Stimulated activated CD8-positive, alpha-beta memory T cell treated with anti-CD3 and anti-CD28 coated beads, Interleukin-12 subunit alpha, Interleukin-12 subunit beta, amount 100 ng/mL, for 1 hour (primary cell): ENCODE data around the gene CHIT1.

ENCODE experiments used
- DNase-seq: peaks from one replicate; pipeline ENCODE4 v3.0.0-alpha.2; 2020; ENCODE audit warnings: low read depth

The CHIT1 gene

GRCh38 chr1:203216274-203217138 lies 13.0 kb downstream of the CHIT1 start:
- peak; percentile 27 for DNase-seq

- no peak for DNase-seq
These were observed 13.9 kb downstream of the CHIT1 start for GRCh38 chr1:203215573-203215972.

- no peak for DNase-seq
These were observed 14.6 kb downstream of the CHIT1 start for GRCh38 chr1:203214871-203215270.

GRCh38 chr1:203213126-203213525 lies 16.3 kb downstream of the CHIT1 start:
- no peak for DNase-seq

- DNase-seq: no peak
These were observed 17.7 kb downstream of the CHIT1 start for GRCh38 chr1:203211812-203212211.

- DNase-seq: no peak
These were observed 18.5 kb downstream of the CHIT1 start for GRCh38 chr1:203210988-203211387.

- DNase-seq: no peak
These were observed 19.1 kb downstream of the CHIT1 start for GRCh38 chr1:203210350-203210749.

GRCh38 chr1:203208181-203208580 lies 21.3 kb downstream of the CHIT1 start:
- DNase-seq: no peak

GRCh38 chr1:203207751-203208150 lies 21.7 kb downstream of the CHIT1 start:
- DNase-seq: no peak

- no peak for DNase-seq
These were observed 23.3 kb downstream of the CHIT1 start for GRCh38 chr1:203206129-203206687.

GRCh38 chr1:203204756-203205155 lies 24.7 kb downstream of the CHIT1 start:
- no peak for DNase-seq

GRCh38 chr1:203202431-203203245 lies 26.8 kb downstream of the CHIT1 start:
- DNase-seq: no peak

GRCh38 chr1:203201516-203202205 lies 27.8 kb downstream of the CHIT1 start:
- DNase-seq: no peak

- no peak for DNase-seq
These were observed 28.6 kb downstream of the CHIT1 start for GRCh38 chr1:203200916-203201315.

GRCh38 chr1:203199816-203200571 lies 29.5 kb downstream of the CHIT1 start:
- DNase-seq: no peak

GRCh38 chr1:203199481-203199815 lies 30.0 kb downstream of the CHIT1 start:
- no peak for DNase-seq

GRCh38 chr1:203199002-203199401 lies 30.5 kb downstream of the CHIT1 start:
- DNase-seq: no peak

- no peak for DNase-seq
These were observed 31.8 kb downstream of the CHIT1 start for GRCh38 chr1:203197625-203198024.

GRCh38 chr1:203196371-203196770 lies 33.1 kb downstream of the CHIT1 start:
- DNase-seq: no peak

GRCh38 chr1:203190949-203191348 lies 38.5 kb downstream of the CHIT1 start:
- no peak for DNase-seq

GRCh38 chr1:203189951-203190352 lies 39.5 kb downstream of the CHIT1 start:
- no peak for DNase-seq
